Kidney (tissue), 14 donors: ENCODE measurements around the gene SLCO4A1. TPM values are rescaled to one million over a fixed set of nuclear protein-coding genes. Genes with fewer than 3 reads are reported as not detected.

ENCODE experiments used
- DNase-seq, 5 donors: peaks; one replicate each; pipeline ENCODE4 v3.0.0-alpha.2; 2013 to 2020
- FAIRE-seq: peaks from 2 replicates; lab custom pipeline; 2012; peaks lifted over from hg19 to GRCh38; lab: Jason Lieb, UNC
- H3K27ac ChIP-seq, 2 donors: one replicate each; pipeline ENCODE4 v1.7.0; 2013; ENCODE audit warnings: low read depth in 2 of 2, low read length in 2 of 2, inconsistent platforms in 1 of 2
- H3K27me3 ChIP-seq: one replicate; pipeline ENCODE4 v1.7.1; 2013; ENCODE audit warnings: low read length, inconsistent platforms; ENCODE audit not compliant: control insufficient read depth, insufficient read depth
- H3K36me3 ChIP-seq, 3 donors: one replicate each; pipeline versions ENCODE4 v1.7.0 to v1.7.1; 2013; ENCODE audit warnings: low read length in 3 of 3, control low read depth in 1 of 3, inconsistent platforms in 1 of 3; ENCODE audit not compliant: insufficient read depth in 3 of 3, control insufficient read depth in 2 of 3
- H3K4me1 ChIP-seq, 3 donors: one replicate each; pipeline versions ENCODE4 v1.7.0 to v1.7.1; 2013; ENCODE audit warnings: low read length in 3 of 3, inconsistent platforms in 1 of 3, low read depth in 1 of 3; ENCODE audit not compliant: control insufficient read depth in 2 of 3, insufficient read depth in 2 of 3
- H3K4me3 ChIP-seq, 3 donors: one replicate each; pipeline versions ENCODE4 v1.7.0 to v1.8.1; 2013; ENCODE audit warnings: low read length in 3 of 3, control low read depth in 1 of 3, inconsistent platforms in 1 of 3
- H3K9ac ChIP-seq, 3 donors: one replicate each; pipeline versions ENCODE4 v1.7.0 to v1.7.1; 2013; ENCODE audit warnings: low read length in 3 of 3, control low read depth in 1 of 3, inconsistent platforms in 1 of 3
- H3K9me3 ChIP-seq, 3 donors: one replicate each; pipeline versions ENCODE4 v1.7.0 to v1.7.1; 2013; ENCODE audit warnings: low read length in 3 of 3, control low read depth in 1 of 3, inconsistent platforms in 1 of 3; ENCODE audit not compliant: control insufficient read depth in 2 of 3, insufficient read depth in 1 of 3
- intact Hi-C: fragments of 100-400 bp; cut with DNase I; formaldehyde crosslinking; loops from one replicate; pipeline ENCODE4 v1.11.1; 2022
- polyA plus RNA-seq: library from polyadenylated mRNA; stranded (reverse); fragments of 350-450 nt; fragmentation: Illumina TruSeq; extraction: RNeasy Lipid Tissue Mini Kit (QIAGEN cat#74804); gene quantifications from one replicate; pipeline ENCODE4 v1.2.3, GENCODE V29; 2014; ENCODE audit warnings: low read depth, low replicate concordance; ENCODE audit not compliant: insufficient read depth
- total RNA-seq: library from RNA; stranded (reverse); fragmentation: NEBNext Ultra II Directional; extraction: Animal tissue kit (Norgen Biotek cat#: 25700); gene quantifications from one replicate; pipeline ENCODE4 v1.2.1, GENCODE V29; 2021
- TF ChIP-seq, protein P1 (sequence below): IDR thresholded peaks from 3 replicates; pipeline ENCODE4 v1.5.1; 2012; ENCODE audit warnings: mild to moderate bottlenecking, moderate library complexity, borderline replicate concordance; ENCODE audit not compliant: insufficient read depth; ENCODE audit errors: extremely low read depth
- donor health status: control.
- donor health status: control.
- donor health status: control.
- donor health status: control.
- donor health status: control.
- donor health status: DM: yes; HTN: yes; CAD: no.
- donor health status: Normal renal cell carcinoma (clear cell type).

SLCO4A1 gene
- total and polyA plus RNA-seq, 2 donors from 2014 or later = 12.4 to 80.3 TPM

- FAIRE-seq (no peak), DNase-seq (peak; percentile 80 to 93 (median 84))
- Histone ChIP-seq H3K27me3 (no peaks in the 10 kb centered on the region), H3K9ac (no peak overlapping the region), H3K27ac (peak overlapping the region in 1 of 2 donors; percentile 77), H3K4me1 (peaks cover 0 to 3% (median 0%) of the 10 kb centered on the region in 3 donors), H3K9me3 (no peaks in the 10 kb centered on the region), H3K4me3 (no peak overlapping the region), H3K36me3 (no peaks in the 10 kb centered on the region)
- intact Hi-C loops = loop anchor here (5.0 kb wide), 1 partner anchor 120 kb away; no protein-coding TSS in a partner anchor
- TF ChIP-seq, protein P1, sequence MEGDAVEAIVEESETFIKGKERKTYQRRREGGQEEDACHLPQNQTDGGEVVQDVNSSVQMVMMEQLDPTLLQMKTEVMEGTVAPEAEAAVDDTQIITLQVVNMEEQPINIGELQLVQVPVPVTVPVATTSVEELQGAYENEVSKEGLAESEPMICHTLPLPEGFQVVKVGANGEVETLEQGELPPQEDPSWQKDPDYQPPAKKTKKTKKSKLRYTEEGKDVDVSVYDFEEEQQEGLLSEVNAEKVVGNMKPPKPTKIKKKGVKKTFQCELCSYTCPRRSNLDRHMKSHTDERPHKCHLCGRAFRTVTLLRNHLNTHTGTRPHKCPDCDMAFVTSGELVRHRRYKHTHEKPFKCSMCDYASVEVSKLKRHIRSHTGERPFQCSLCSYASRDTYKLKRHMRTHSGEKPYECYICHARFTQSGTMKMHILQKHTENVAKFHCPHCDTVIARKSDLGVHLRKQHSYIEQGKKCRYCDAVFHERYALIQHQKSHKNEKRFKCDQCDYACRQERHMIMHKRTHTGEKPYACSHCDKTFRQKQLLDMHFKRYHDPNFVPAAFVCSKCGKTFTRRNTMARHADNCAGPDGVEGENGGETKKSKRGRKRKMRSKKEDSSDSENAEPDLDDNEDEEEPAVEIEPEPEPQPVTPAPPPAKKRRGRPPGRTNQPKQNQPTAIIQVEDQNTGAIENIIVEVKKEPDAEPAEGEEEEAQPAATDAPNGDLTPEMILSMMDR = peak; percentile 95
Measured at GRCh38 chr20:62616728-62617621, 25.3 kb upstream of the SLCO4A1 start.

- peak in 1 of 5 donors; percentile 91 for DNase-seq
- no peak overlapping the region for H3K9ac ChIP-seq
- H3K4me1 ChIP-seq = peaks cover 0 to 11% (median 5%) of the 10 kb centered on the region in 3 donors
- no peaks in the 10 kb centered on the region for H3K9me3 ChIP-seq
- no peak for FAIRE-seq
- TF ChIP-seq, protein P1 = no peak
- H3K27ac ChIP-seq = peak overlapping the region; percentile 74 to 77
- no peaks in the 10 kb centered on the region for H3K27me3 ChIP-seq
- H3K36me3 ChIP-seq = no peaks in the 10 kb centered on the region
- intact Hi-C loops = loop anchor here (5.0 kb wide), 1 partner anchor 121 kb away; no protein-coding TSS in a partner anchor
- no peak overlapping the region for H3K4me3 ChIP-seq
Measured at GRCh38 chr20:62617711-62618483, 24.4 kb upstream of the SLCO4A1 start.

DNA sequence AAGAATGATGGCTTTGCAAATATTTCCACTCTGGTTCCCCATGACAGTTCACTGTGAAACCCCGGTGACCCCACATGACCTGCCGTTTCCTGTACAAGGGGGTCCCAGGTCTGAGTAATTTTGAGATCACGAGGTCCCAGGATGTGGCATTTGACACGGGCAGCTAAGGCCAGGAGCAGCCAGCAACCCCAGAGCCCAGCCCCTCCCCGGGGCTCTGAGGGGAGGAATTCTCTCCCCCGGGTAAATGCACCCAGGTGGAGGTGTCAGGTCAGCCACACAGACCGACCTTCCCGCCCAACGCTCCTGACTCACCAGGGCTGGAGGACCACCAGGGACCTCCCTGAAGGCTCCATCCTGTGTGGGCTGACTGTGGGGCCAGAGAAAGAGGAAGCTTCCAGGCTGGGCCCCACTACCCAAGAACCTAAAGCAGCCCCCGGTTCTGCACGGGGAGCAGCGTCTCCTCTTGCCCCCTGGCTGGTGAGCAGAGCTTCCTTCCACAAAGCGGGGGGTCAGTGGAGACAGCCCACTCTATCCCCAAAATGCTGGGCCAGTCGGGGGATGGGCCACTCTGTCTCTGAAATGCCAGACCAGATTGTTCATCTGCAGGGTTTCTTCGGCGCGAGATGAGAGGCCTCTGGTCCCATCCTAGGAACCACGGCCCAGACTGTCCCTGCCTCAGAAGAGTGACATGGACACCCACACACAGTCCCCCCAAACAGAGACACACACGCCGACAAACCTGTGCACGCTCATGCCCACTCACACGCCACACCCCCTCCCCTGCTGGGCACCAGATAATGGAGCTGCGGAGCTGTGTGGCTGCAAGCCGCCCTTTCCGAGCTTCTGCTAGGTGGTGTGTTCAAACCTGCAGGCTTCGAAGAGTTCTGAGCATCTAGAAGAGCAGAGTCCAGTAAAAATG, 23.4 kb upstream of the SLCO4A1 start:
- FAIRE-seq (no peak), DNase-seq (peak in 2 of 5 donors; percentile 20 to 77)
- Histone ChIP-seq H3K36me3 (no peaks in the 10 kb centered on the region), H3K4me3 (no peak overlapping the region), H3K27me3 (no peaks in the 10 kb centered on the region), H3K4me1 (peaks cover 0 to 18% (median 13%) of the 10 kb centered on the region in 3 donors), H3K9me3 (no peaks in the 10 kb centered on the region), H3K9ac (no peak overlapping the region), H3K27ac (peak overlapping the region in 1 of 2 donors; percentile 74)
- intact Hi-C loops = loop anchor here (5.0 kb wide), 1 partner anchor 122 kb away; no protein-coding TSS in a partner anchor
- TF ChIP-seq, protein P1 = no peak
